Fibroblast of skin of scalp (primary cell): ENCODE measurements around the gene RABGEF1.

Source experiments
- DNase-seq: peaks from one replicate; pipeline ENCODE4 v3.0.0-alpha.2; 2013

The RABGEF1 gene

GRCh38 chr7:66859794-66860645, 119.5 kb downstream of the RABGEF1 start:
- DNase-seq: no peak

GRCh38 chr7:66860767-66861166, 120.2 kb downstream of the RABGEF1 start:
- no peak for DNase-seq
